NCI-H187 (cell line): ENCODE data around the gene MLXIP.
"Not testable (repeated sequence)": the region's sequence is repeated elsewhere in the genome, so short reads cannot be mapped to it uniquely, and the experiment has no call there.

Experiments
- DNase-seq, 2 experiments: peaks; one replicate each; lab custom pipeline; 2025; lab: John Stamatoyannopoulos, UW

The MLXIP gene

GRCh38 chr12:122096591-122097149 is 18.1 kb downstream of the MLXIP start:
- DNase-seq, result no peak

DNA sequence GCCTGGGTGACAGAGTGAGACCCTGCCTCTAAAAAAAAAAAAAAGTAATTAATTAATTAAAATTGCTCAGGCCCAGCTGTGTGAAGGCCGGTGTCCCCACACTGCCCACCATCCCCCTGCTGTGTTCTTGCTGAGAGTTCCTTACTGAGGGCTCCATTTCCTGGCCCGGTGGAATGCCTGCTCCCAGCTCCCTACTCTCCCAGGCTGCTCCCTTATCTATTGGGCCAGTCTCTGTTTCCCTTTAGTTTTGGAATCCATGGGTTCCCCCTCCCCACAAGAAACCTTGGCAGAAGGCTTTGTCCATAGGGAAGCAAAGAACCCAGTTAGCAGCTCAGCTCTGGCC is 19.0 kb downstream of the MLXIP start:
- no peak for DNase-seq

DNA sequence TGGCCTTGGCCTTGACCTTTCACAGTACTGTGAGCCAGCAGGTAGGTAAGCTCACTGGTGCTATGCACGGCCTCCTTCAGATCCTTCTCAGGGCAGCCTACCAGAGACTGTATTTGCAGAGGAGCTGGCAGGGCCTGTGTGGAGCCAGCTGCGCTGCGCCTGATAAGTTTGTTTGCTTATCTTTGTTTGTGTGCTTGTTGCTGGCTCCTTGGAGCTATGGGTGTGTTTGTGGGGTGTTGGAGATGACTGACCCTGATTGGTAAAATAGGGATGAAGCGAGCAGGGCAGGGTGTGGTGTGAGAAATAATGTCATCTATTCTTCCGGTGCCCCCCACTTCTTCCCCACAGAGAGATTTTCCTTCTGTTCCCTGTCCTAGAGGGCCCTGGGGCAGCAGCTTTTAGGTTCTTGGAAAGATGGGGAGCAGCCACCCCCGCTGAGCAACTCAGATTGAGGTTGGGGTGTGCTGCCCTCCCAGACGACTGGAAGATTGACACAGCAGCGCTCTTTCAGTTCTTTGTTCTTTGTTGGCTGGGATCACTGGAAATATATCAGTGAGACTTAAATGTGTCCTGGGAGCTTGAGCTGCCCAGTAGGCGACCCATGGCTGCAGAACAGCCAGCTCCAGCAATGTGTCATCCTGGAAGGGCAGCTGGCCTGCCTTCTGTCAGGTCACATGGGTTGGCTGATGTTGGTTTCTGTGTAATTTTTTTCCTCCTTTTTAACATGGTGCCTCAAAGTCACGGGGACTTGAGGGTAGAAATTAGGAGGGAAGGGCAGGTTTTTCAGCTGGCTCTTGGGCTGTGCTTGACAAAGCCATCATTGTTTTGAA is 19.6 kb downstream of the MLXIP start:
- no peak for DNase-seq

DNA sequence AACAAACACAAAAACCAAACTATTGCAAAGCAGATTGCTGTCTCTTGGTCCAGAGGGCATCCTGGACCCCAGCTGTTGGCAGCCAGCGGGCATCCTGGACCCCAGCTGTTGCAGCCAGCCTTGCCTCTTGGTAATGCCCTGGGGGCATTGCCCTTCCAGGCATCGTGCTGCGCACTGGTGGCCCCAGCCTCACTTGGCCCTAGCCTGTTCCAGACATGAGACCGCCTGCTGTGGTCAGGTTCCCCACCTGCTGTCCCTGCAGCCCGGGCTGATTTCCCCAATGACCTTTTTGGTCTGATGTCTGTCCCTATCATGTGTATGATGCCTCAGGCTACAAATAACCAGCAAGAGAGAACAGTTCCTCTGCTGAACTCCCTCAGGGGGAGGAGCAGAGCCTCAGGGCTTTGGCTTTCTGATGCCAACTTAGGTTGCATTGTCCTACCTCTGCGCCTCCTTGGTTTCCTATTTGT is 20.8 kb downstream of the MLXIP start:
- no peak for DNase-seq

DNA sequence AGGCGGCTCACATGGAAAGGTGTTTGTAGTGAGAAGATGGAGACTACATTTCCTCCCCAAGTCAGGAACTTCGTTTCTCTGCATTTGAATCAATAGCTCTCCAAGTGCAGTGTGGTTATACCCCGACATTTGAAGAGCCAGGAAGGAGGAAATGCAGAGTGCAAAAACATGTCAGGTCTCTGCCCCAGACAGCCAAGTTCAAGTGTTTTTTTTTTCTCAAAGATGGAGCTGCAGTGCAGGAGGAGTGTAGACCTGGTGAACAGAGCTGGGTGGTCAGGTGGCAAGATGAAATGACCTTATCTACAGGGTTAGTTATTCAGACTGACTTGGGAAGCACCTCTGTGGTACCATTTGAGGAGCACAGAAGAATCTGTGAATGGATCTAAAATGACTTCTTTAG is 21.3 kb downstream of the MLXIP start:
- no peak for DNase-seq

- no peak for DNase-seq
Measured at GRCh38 chr12:122100568-122100967, 22.0 kb downstream of the MLXIP start.

- DNase-seq, result no peak
Measured at GRCh38 chr12:122102331-122102730, 23.8 kb downstream of the MLXIP start.

DNA sequence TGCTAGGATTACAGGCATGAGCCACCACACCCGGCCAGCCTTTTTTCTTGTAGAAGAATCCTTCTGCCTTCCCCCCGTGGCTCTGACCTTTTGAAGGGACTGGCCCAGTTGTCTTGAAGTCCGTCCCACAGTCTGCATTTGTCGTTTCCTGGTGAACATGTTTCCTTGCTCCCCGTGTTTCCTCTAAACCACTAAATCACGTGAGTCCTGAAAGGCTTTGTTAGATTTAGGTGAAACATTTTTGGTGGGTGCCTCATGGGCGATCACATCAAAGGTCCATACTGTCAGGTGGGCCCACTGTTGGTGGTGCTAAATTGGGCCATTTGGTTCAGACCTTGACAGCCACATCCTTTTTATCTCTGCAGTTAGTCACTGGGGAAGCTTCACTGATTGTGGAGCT is 26.3 kb downstream of the MLXIP start:
- DNase-seq, result no peak

DNA sequence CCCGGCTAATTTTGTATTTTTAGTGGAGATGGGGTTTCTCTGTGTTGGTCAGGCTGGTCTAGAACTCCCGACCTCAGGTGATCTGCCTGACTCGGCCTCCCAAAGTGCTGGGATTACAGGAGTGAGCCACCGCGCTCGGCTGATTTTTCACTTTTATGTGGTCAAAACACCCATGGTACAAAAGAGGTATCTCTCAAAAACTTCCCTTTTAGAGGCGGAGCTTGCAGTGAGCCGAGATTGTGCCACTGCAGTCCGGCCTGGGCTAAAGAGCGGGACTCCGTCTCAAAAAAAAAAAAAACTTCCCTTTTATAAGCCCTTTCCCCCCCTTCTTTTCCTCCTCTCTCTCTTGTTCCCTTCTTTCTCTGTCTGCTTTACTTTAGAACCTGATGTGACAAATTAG is 26.9 kb downstream of the MLXIP start:
- DNase-seq, result not testable (repeated sequence)

- DNase-seq, result peak; percentile 77 to 83
Measured at GRCh38 chr12:122106843-122107242, 28.3 kb downstream of the MLXIP start.

DNA sequence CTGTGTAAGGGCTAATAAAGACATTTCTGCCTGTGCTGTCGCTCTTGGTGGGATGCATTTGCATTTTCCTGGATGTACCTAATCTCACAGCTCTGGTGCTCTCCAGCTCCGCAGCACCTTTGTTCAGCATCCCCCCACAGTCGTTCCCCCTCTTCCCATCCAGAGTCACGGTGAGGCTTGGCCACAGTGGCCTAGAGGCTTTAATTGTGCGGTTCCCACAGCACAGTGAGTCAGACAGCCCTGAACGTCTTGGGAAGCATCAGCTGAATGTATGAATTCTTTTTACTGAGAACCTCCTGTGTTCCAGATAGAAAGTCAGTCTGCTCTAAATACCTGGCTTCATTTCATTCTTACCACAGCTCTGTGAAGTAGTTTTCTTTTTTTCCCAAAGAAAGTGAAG is 28.7 kb downstream of the MLXIP start:
- DNase-seq, result no peak

GRCh38 chr12:122111089-122111641 is 32.6 kb downstream of the MLXIP start:
- peak; percentile 81 to 87 for DNase-seq

DNA sequence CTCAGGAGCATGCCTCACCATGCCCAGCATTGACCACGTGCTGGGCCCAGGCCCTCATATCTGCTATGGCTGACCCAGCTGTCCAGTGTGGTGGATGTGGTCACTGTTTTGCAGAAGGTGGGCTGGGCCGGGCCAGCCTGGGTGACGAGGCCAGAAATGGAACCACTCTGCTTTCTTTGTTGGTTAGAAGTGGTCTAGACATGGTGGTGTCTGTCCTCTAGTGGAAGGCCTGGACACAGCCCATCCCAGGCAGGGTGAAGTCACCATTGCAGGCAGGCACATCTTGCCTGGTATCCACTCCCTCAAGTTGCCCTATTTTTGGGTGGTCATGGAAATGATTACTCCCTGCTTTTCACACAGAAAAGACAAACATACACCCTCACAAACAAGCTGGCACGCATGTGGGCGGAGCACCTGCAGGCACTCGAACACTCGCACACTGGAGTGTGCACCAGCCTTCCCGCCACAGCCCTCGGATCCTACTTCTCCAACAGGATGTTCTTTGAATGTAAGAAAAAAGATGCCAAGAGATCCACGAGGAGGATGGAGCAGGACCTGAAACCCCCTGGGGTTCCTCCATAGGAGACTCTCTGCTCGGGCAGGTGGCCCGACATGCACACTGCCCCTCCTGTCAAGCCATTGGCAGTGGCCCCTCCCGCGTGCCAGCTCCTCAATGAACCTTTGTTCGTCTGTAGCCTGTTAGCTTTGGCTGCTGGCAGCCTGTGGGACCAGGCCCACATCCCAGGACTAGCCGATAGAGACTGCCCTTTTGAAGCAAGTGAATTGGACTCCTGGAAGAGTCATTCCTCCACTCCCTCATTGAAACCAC is 38.4 kb downstream of the MLXIP start:
- peak; percentile 55 to 85 for DNase-seq

DNA sequence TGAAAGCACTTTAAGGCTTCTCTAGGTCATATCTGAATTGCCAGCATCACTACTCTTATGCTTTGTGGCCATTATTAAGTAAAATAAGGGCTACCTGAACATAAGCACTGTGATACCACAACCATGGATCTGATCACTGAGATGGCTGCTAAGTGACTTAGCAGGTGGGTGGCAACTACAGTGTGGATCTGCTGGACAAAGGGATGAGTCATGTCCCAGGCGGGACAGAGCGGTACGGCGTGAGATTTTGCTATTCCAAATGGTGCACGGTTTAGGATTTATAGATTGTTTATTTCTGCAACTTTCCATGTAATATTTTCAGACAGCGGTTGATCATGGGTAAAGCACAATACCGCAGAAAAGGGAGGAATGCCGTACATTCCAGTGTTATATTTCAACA is 39.4 kb downstream of the MLXIP start:
- no peak for DNase-seq

- DNase-seq, result not testable (repeated sequence)
Measured at GRCh38 chr12:122121341-122121740, 42.8 kb downstream of the MLXIP start.

DNA sequence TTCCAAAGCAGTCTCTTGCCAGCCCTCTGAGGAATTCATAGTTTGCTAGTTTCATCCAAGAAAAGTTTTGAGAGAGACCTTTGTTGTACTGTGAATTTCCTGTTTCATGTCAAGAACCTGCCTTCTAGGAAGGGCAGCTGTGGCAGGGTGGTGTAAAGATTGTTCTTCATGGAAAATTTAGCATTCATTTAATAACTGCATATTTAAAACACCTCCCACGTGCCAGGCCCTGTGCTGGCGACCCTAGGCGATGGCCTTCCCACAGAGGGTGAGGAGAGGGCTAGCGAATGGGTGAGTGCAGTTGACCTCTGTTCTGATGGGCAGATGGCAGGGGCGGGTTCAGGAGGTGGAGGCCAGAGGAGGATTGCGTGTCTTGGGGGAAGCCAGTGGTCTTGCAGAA is 43.2 kb downstream of the MLXIP start:
- no peak for DNase-seq

GRCh38 chr12:122123051-122123760 is 44.6 kb downstream of the MLXIP start:
- DNase-seq, result peak; percentile 16 to 21

DNA sequence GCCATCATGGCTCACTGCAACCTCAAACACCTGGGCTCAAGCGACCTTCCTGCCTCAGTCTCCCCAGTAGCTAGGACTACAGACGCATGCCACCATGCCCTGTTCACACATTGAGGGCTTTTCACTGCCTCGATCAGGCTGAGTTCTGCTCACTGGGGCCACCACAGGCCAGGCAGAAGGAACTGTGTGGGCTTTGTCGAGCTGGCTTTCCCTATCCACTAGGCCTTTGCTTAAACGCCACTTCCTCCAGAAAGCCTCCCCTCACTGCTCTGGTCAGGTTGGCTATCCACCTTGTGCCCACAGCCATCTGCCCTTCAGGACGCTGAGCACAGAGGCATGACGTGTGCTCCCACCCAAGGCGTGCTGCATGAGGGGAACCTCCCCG is 45.2 kb downstream of the MLXIP start:
- no peak for DNase-seq

- no peak for DNase-seq
Measured at GRCh38 chr12:122124370-122124769, 45.8 kb downstream of the MLXIP start.

- DNase-seq, result no peak
Measured at GRCh38 chr12:122125452-122126341, 47.1 kb downstream of the MLXIP start.

GRCh38 chr12:122126342-122126635 is 47.7 kb downstream of the MLXIP start:
- no peak for DNase-seq
